GM12878 (cell line): ENCODE results near the gene NASP. TPM values are rescaled to one million over a fixed set of nuclear protein-coding genes. Genes with fewer than 3 reads are reported as not detected.
A peak's percentile ranks its signal among the peaks of the same experiment; 100 is the strongest.
"Not testable (repeated sequence)": the region's sequence is repeated elsewhere in the genome, so short reads cannot be mapped to it uniquely, and the experiment has no call there.

Experiments
- ATAC-seq: fragments of 200-7000 bp; cut with Tn5 transposase; 3 replicates; pipeline ENCODE4 v1.9.1; 2020; ENCODE audit warnings: mild to moderate bottlenecking, moderate library complexity
- BruUV-seq: library from RNA; stranded (reverse); fragments of 400-500 nt; replicated peaks from 2 replicates; lab custom pipeline; 2021; lab: Mats Ljungman, UMichigan
- CTCF ChIA-PET: fragments of 300-600 bp; sonication (Branson Sonifier 250); formaldehyde crosslinking; extraction: SDS; loops from one replicate; lab custom pipeline; 2021; ENCODE audit warnings: inconsistent platforms; lab: Yijun Ruan, JAX
- POLR2A ChIA-PET: fragments of 350-600 bp; formaldehyde crosslinking; extraction: SDS; loops from one replicate; lab custom pipeline; 2021; ENCODE audit warnings: inconsistent platforms; lab: Charles Lee
- RAD21 ChIA-PET: fragments of 300-600 bp; sonication (Branson Sonifier 250); formaldehyde crosslinking; loops from one replicate; lab custom pipeline; 2023; ENCODE audit warnings: antibody characterized with exemption; ENCODE audit not compliant: unreplicated experiment; lab: Charles Lee
- SMC1A ChIA-PET: fragments of 300-600 bp; sonication (Branson Sonifier 250); formaldehyde crosslinking; loops from one replicate; lab custom pipeline; 2023; ENCODE audit not compliant: unreplicated experiment, uncharacterized antibody; lab: Charles Lee
- DNase-seq: peaks from one replicate; pipeline ENCODE4 v3.0.0-alpha.2; 2011; ENCODE audit warnings: low read depth, low spot score
- FAIRE-seq: peaks from 3 replicates; lab custom pipeline; 2011; peaks lifted over from hg19 to GRCh38; lab: Jason Lieb, UNC
- H2AFZ ChIP-seq: 2 replicates; pipeline ENCODE4 v1.6.0; 2011; ENCODE audit warnings: low read depth, low read length, control low read depth; ENCODE audit not compliant: control insufficient read depth
- H3K27ac ChIP-seq: 2 replicates; pipeline ENCODE4 v1.5.1; 2011; ENCODE audit warnings: control low read depth; ENCODE audit not compliant: control insufficient read depth, insufficient read depth
- H3K27me3 ChIP-seq, 2 experiments: replicated peaks in 1 of 2; 2 replicates each; pipeline versions ENCODE4 v1.6.0 to v1.6.1; 2011; ENCODE audit warnings: low read length in 1 of 2; ENCODE audit not compliant: control insufficient read depth in 2 of 2, insufficient read depth in 2 of 2
- H3K36me3 ChIP-seq, 2 experiments: 2 replicates each; pipeline ENCODE4 v1.5.1; 2011; ENCODE audit warnings: low read length in 1 of 2; ENCODE audit not compliant: control insufficient read depth in 2 of 2, insufficient read depth in 2 of 2
- H3K4me1 ChIP-seq: 2 replicates; pipeline ENCODE4 v1.6.1; 2011; ENCODE audit warnings: mild to moderate bottlenecking, low read length, moderate library complexity, mixed read lengths; ENCODE audit not compliant: control insufficient read depth, insufficient read depth
- H3K4me2 ChIP-seq: 2 replicates; pipeline ENCODE4 v1.6.0; 2011; ENCODE audit warnings: control low read depth; ENCODE audit not compliant: control insufficient read depth, insufficient read depth
- H3K4me3 ChIP-seq: fragments of 200-600 bp; sonication (generic); 2 replicates; pipeline ENCODE4 v1.5.1; 2016
- H3K79me2 ChIP-seq: 2 replicates; pipeline ENCODE4 v1.6.0; 2011; ENCODE audit warnings: low read length; ENCODE audit not compliant: control insufficient read depth, insufficient read depth
- H3K9ac ChIP-seq: 2 replicates; pipeline ENCODE4 v1.8.0; 2011; ENCODE audit warnings: low read length, control low read depth, mixed read lengths; ENCODE audit not compliant: control insufficient read depth, insufficient read depth
- H3K9me3 ChIP-seq: replicated peaks from 3 replicates; pipeline ENCODE4 v1.5.1; 2011; ENCODE audit warnings: mild to moderate bottlenecking, low read length; ENCODE audit not compliant: control insufficient read depth, insufficient read depth
- H4K20me1 ChIP-seq: 2 replicates; pipeline ENCODE4 v1.6.0; 2011; ENCODE audit not compliant: control insufficient read depth, insufficient read depth
- BCL11A ChIP-seq: IDR thresholded peaks from 2 replicates; pipeline ENCODE4 v1.6.1; 2011; ENCODE audit warnings: low read depth, low read length
- HDGF ChIP-seq: fragments of 450-650 bp; IDR thresholded peaks from 2 replicates; pipeline ENCODE4 v1.6.1; 2016; ENCODE audit warnings: antibody characterized with exemption
- PAX5 ChIP-seq: IDR thresholded peaks from 2 replicates; pipeline ENCODE4 v1.6.1; 2011; ENCODE audit warnings: low read depth, low read length, borderline replicate concordance
- PML ChIP-seq: IDR thresholded peaks from 2 replicates; pipeline ENCODE4 v1.6.1; 2012; ENCODE audit warnings: low read length, inconsistent platforms
- POLR2A ChIP-seq: IDR thresholded peaks from 2 replicates; pipeline ENCODE4 v1.6.1; 2011; ENCODE audit warnings: low read depth, mild to moderate bottlenecking, low read length
- RB1 ChIP-seq: fragments of 450-650 bp; formaldehyde crosslinking; IDR thresholded peaks from 2 replicates; pipeline ENCODE4 v1.6.1; 2017; ENCODE audit warnings: mild to moderate bottlenecking, borderline replicate concordance
- SRF ChIP-seq, 2 experiments: IDR thresholded peaks; 2 replicates each; pipeline ENCODE4 v1.6.1; 2011; ENCODE audit warnings: low read depth in 2 of 2, low read length in 2 of 2, mild to moderate bottlenecking in 1 of 2, moderate library complexity in 1 of 2
- TBL1XR1 ChIP-seq: IDR thresholded peaks from 2 replicates; pipeline ENCODE4 v1.6.1; 2012; ENCODE audit warnings: low read depth, low read length, improper control_type of control experiment
- TCF12 ChIP-seq: IDR thresholded peaks from 2 replicates; pipeline ENCODE4 v1.6.1; 2011; ENCODE audit warnings: low read depth, mild to moderate bottlenecking, low read length
- WGBS: methylation state at CpG from one replicate; pipeline ENCODE4 v1.1.6; 2016; ENCODE audit warnings: low lambda C conversion rate; ENCODE audit not compliant: insufficient replicate concordance, insufficient coverage; ENCODE audit errors: missing lambda C conversion rate; 5-methylcytosine and 5-hydroxymethylcytosine counted together
- in situ Hi-C: fragments of 300-500 bp; cut with MboI; formaldehyde crosslinking; loops from 9 replicates; pipeline ENCODE4 v1.14.3; 2018; ENCODE audit warnings: mixed read lengths
- intact Hi-C: fragments of 100-400 bp; cut with micrococcal nuclease; formaldehyde crosslinking; loops from one replicate; pipeline ENCODE4 v1.14.2; 2022; ENCODE audit not compliant: unreplicated experiment
- polyA plus RNA-seq, 11 experiments: library from polyadenylated mRNA; depleted of rRNA in 4 of 11; unstranded in 6 of 11; stranded (reverse) in 5 of 11; fragments of >200 nt; fragmentation: Nextera tagmentation in 4 of 11; fragmentation: Illumina TruSeq in 1 of 11; extraction: Ambion mirVana in 4 of 11; extraction: Trizol in 1 of 11; gene quantifications; 1 replicate in 1 of 11; 2 replicates in 10 of 11; pipeline versions ENCODE4 v1.2.1 to v1.2.3, GENCODE V29; 2011 to 2016; ENCODE audit warnings: inconsistent platforms in 2 of 11, missing spikeins in 2 of 11, low read depth in 1 of 11
- total RNA-seq, 4 experiments: library from RNA; depleted of rRNA in 3 of 4; stranded (reverse); fragments of >200 nt in 3 of 4; fragmentation: Illumina TruSeq in 1 of 4; extraction: Trizol in 1 of 4; gene quantifications; 2 replicates each; pipeline versions ENCODE4 v1.2.1 to v1.2.3, GENCODE V29; 2013 to 2021
- TF ChIP-seq, protein P1 (sequence below): IDR thresholded peaks from 2 replicates; pipeline ENCODE4 v1.6.1; 2011; ENCODE audit warnings: mild to moderate bottlenecking, low read depth, low read length, moderate library complexity; ENCODE audit not compliant: insufficient replicate concordance

The NASP gene
- total and polyA plus RNA-seq, 10 of the 15 experiments (the other 5 are each of a cell fraction or from before 2014, with no cell fraction given): 111 to 321 (median 205) TPM

DNA sequence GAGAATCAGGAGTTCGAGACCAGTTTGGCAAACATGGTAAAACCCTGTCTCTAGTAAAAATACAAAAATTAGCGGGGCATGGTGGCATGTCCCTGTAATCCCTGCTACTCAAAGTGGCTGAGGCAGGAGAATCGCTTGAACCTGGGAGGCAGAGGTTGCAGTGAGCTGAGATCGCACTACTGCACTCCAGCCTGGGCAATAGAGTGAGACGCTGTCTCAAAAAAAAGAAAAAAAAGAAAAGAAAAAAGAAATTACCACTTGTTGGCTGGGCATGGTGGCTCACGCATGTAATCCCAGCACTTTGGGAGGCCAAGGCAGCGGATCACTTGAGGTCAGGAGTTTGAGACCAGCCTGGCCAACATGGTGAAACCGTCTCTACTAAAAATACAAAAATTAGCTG is 12.9 kb downstream of the NASP start:
- FAIRE-seq, intact Hi-C loops, ATAC-seq, CTCF ChIA-PET, H3K4me1 ChIP-seq, H3K27ac ChIP-seq, H3K9ac ChIP-seq, in situ Hi-C loops, H3K4me3 ChIP-seq, DNase-seq, H4K20me1 ChIP-seq, BruUV-seq, H3K36me3 ChIP-seq, H2AFZ ChIP-seq, RAD21 ChIA-PET, H3K9me3 ChIP-seq, H3K27me3 ChIP-seq, H3K4me2 ChIP-seq, SMC1A ChIA-PET: not testable (repeated sequence)
- 0 out of 2 replicates have a peak, but pooled peaks have one; percentile 65 for TF ChIP-seq HDGF
- 97% methylated on average over 8 of the region's 8 CpGs for whole genome bisulfite sequencing
- POLR2A ChIA-PET: interaction anchor here (0.6 kb wide), 2 partner anchors 59 to 102 kb away, joined by 3 to 5 read pairs; no protein-coding TSS in a partner anchor
- peaks cover 40% of the 10 kb centered on the region for H3K79me2 ChIP-seq

DNA sequence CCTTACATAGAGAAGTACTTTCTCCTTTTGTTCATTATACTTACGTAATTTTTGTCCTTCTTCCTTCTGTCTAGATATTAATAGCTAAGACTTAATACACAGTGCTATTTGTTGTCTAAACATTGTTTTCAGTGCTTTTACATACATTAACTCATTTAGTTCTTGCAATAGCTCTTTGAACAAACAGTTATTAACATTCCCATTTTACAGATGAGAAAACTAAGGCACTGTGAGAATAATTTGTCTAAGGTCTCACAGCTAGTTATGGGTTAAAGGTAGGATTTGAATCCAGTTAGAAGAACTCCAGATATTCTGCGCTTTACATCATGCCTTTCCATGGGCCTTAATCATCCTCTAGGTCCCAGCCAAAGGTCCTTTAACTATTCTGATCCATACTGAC is 20.4 kb downstream of the NASP start:
- Histone ChIP-seq H3K27ac (no peak overlapping the region), H4K20me1 (no peaks in the 10 kb centered on the region), H3K79me2 (peaks cover 12% of the 10 kb centered on the region), H3K9me3 (no peaks in the 10 kb centered on the region), H3K27me3 (no peaks in the 10 kb centered on the region), H3K4me2 (no peak overlapping the region), H3K9ac (no peak overlapping the region), H3K4me3 (no peak overlapping the region), H2AFZ (no peak overlapping the region), H3K4me1 (peaks cover 12% of the 10 kb centered on the region), H3K36me3 (peaks cover 9 to 16% of the 10 kb centered on the region in 2 experiments; a peak in 3 of 4 replicates)
- no TSS peak for BruUV-seq
- 95% methylated on average over 2 of the region's 2 CpGs for WGBS
- FAIRE-seq (peak; percentile 31), DNase-seq (no peak), ATAC-seq (no peak)
- RAD21 ChIA-PET: interaction anchor here (0.5 to 1.1 kb wide), 2 partner anchors 41 to 278 kb away, joined by 3 read pairs; no protein-coding TSS in a partner anchor
- intact Hi-C loops: no loop called here
- in situ Hi-C loops: no loop called here
- TF ChIP-seq RB1: no peak
- TF ChIP-seq TBL1XR1: no peak
- no peak for TF ChIP-seq PAX5
- TF ChIP-seq TCF12: no peak
- no peak for TF ChIP-seq SRF (IDR thresholded peaks at IDR 0.05; ENCODE audit: low read depth in 2 of 2, low read length in 2 of 2)
- TF ChIP-seq, protein P1, sequence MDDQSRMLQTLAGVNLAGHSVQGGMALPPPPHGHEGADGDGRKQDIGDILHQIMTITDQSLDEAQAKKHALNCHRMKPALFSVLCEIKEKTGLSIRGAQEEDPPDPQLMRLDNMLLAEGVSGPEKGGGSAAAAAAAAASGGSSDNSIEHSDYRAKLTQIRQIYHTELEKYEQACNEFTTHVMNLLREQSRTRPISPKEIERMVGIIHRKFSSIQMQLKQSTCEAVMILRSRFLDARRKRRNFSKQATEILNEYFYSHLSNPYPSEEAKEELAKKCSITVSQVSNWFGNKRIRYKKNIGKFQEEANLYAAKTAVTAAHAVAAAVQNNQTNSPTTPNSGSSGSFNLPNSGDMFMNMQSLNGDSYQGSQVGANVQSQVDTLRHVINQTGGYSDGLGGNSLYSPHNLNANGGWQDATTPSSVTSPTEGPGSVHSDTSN: no peak
- TF ChIP-seq PML: no peak
- TF ChIP-seq POLR2A: no peak
- TF ChIP-seq BCL11A: no peak
- CTCF ChIA-PET: interaction anchor here (0.5 kb wide), 1 partner anchor 169 kb away, joined by 3 read pairs; no protein-coding TSS in a partner anchor
- POLR2A ChIA-PET: interaction anchor here (1.3 kb wide), 1 partner anchor 21 kb away, joined by 7 read pairs; no protein-coding TSS in a partner anchor
- SMC1A ChIA-PET: interaction anchor here (0.6 to 0.9 kb wide), 2 partner anchors 91 to 103 kb away, joined by 3 to 4 read pairs; no protein-coding TSS in a partner anchor
